ENCODE results near the gene C21orf91. TPM values are rescaled to one million over a fixed set of nuclear protein-coding genes. Genes with fewer than 3 reads are reported as not detected.

Gene C21orf91
- total RNA-seq, 1 experiment from 2014 or later, result 30.5 TPM

DNA sequence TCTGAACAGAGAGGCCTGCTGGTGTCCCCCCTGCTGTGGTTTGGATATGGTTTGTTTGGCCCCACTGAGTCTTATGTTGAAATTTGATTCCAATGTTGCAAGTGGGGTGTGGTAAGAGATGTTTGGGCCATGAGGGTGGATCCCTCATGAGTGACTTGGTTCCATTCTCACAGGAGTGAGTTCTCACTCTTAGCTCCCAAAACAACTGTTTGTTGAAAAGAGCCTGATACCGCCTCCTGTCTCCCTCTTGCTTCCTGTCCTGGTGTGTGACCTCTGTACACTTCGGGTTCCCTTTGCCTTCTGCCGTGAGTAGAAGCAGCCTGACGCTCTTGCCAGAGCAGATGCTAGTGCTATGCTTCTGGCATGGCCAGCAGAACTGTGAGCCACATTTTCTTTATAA, 60.5 kb downstream of the C21orf91 start:
- TF ChIP-seq SOX15 (CRISPR knock-in tag; IDR thresholded peaks at IDR 0.05) (no peak), ELF4 (CRISPR knock-in tag; IDR thresholded peaks at IDR 0.05; ENCODE audit: low read depth) (no peak), FOXJ3 (CRISPR knock-in tag; IDR thresholded peaks at IDR 0.05; ENCODE audit: borderline replicate concordance) (no peak), ESRRA (CRISPR knock-in tag; IDR thresholded peaks at IDR 0.05; ENCODE audit: borderline replicate concordance) (no peak), OVOL2 (CRISPR knock-in tag; IDR thresholded peaks at IDR 0.05; ENCODE audit: borderline replicate concordance) (no peak), NR3C1 (CRISPR knock-in tag; conservative IDR thresholded peaks at IDR 0.05; ENCODE audit: low read depth) (no peak), ATF1 (CRISPR knock-in tag; IDR thresholded peaks at IDR 0.05) (no peak), RELA (CRISPR knock-in tag; IDR thresholded peaks at IDR 0.05; ENCODE audit: borderline replicate concordance) (no peak), ZNF423 (CRISPR knock-in tag; IDR thresholded peaks at IDR 0.05) (no peak)
- TF ChIP-seq, protein P1, sequence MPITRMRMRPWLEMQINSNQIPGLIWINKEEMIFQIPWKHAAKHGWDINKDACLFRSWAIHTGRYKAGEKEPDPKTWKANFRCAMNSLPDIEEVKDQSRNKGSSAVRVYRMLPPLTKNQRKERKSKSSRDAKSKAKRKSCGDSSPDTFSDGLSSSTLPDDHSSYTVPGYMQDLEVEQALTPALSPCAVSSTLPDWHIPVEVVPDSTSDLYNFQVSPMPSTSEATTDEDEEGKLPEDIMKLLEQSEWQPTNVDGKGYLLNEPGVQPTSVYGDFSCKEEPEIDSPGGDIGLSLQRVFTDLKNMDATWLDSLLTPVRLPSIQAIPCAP (CRISPR knock-in tag; IDR thresholded peaks at IDR 0.05), result no peak
- Mint-ChIP-seq H3K4me1 (peaks cover 5% of the 10 kb centered on the region; the same call in 1 of the 2 replicates), H3K36me3 (peaks cover 5% of the 10 kb centered on the region; the same call in 1 of the 2 replicates), H3K9me3 (peaks cover 15% of the 10 kb centered on the region), H3K27ac (no peak overlapping the region), H3K4me3 (no peak overlapping the region), H3K27me3 (ENCODE audit: low read depth) (no peaks in the 10 kb centered on the region)
- ATAC-seq, result no peak
- ChIA-PET CTCF (no interaction called here), POLR2A (no interaction called here)
- DNase-seq (ENCODE audit: low spot score), result no peak

DNA sequence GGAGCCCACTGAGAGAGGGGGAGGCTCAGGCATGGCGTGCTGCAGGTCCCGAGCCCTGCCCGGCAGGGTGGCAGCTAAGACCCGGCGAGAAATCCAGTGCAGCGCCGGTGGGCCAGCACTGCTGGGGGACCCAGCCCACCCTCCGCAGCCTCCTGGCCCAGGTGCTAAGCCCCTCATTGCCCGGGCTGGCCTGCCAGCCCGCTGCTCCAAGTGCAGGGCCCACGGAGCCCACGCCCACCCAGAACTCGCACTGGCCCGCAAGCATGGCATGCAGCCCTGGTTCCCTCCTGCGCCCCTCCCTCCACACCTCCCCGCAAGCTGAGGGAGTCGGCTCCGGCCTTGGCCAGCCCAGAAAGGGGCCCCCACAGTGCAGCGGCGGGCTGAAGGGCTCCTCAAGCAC, 61.5 kb downstream of the C21orf91 start:
- ATAC-seq (no peak), DNase-seq (ENCODE audit: low spot score) (no peak)
- peaks cover 5% of the 10 kb centered on the region; the same call in 1 of the 2 replicates for H3K4me1 Mint-ChIP-seq
- H3K4me3 Mint-ChIP-seq, result no peak overlapping the region
- TF ChIP-seq ZNF281 (CRISPR knock-in tag; IDR thresholded peaks at IDR 0.05) (no peak), PRDM15 (CRISPR knock-in tag; IDR thresholded peaks at IDR 0.05) (no peak), USF1 (CRISPR knock-in tag; IDR thresholded peaks at IDR 0.05) (no peak), HMGA2 (CRISPR knock-in tag; IDR thresholded peaks at IDR 0.05) (no peak), ZNF423 (CRISPR knock-in tag; IDR thresholded peaks at IDR 0.05) (no peak)
- TF ChIP-seq, protein P2, sequence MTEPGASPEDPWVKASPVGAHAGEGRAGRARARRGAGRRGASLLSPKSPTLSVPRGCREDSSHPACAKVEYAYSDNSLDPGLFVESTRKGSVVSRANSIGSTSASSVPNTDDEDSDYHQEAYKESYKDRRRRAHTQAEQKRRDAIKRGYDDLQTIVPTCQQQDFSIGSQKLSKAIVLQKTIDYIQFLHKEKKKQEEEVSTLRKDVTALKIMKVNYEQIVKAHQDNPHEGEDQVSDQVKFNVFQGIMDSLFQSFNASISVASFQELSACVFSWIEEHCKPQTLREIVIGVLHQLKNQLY (CRISPR knock-in tag; IDR thresholded peaks at IDR 0.05), result no peak
- peaks cover 5% of the 10 kb centered on the region; the same call in 1 of the 2 replicates for H3K36me3 Mint-ChIP-seq
- H3K27ac Mint-ChIP-seq, result no peak overlapping the region
- ChIA-PET POLR2A (no interaction called here), CTCF (no interaction called here)
- peaks cover 15% of the 10 kb centered on the region for H3K9me3 Mint-ChIP-seq
- H3K27me3 Mint-ChIP-seq (ENCODE audit: low read depth), result no peaks in the 10 kb centered on the region
